Keratinocyte (primary cell): ENCODE results near the gene UBC.
"Not testable (repeated sequence)": the region's sequence is repeated elsewhere in the genome, so short reads cannot be mapped to it uniquely, and the experiment has no call there.

ENCODE experiments used
- CTCF ChIP-seq, 3 experiments: IDR thresholded peaks in 1 of 3; conservative IDR thresholded peaks in 1 of 3; optimal IDR thresholded peaks in 1 of 3; 2 replicates in 2 of 3; 3 replicates in 1 of 3; pipeline versions ENCODE3 to v1.5.1; 2011; ENCODE audit warnings: low read length in 3 of 3, mild to moderate bottlenecking in 3 of 3, moderate library complexity in 2 of 3, control low read depth in 1 of 3, inconsistent platforms in 1 of 3; ENCODE audit not compliant: insufficient read depth in 2 of 3; ENCODE audit errors: extremely low read depth in 1 of 3
- EZH2 ChIP-seq: IDR thresholded peaks from one replicate; pipeline ENCODE4 v1.6.1; 2012; ENCODE audit warnings: inconsistent platforms, mild to moderate bottlenecking, low read length, moderate library complexity

- not testable (repeated sequence) for TF ChIP-seq CTCF (optimal IDR thresholded peaks at IDR 0.05 in 1 of 3, IDR thresholded peaks at IDR 0.05 in 1 of 3, conservative IDR thresholded peaks at IDR 0.05 in 1 of 3; ENCODE audit: extremely low read depth in 1 of 3, insufficient read depth in 2 of 3, low read length in 3 of 3); EZH2
Observed at GRCh38 chr12:124900345-124900795, 14.1 kb downstream of the UBC start.
